HG02981 (cell line): ENCODE data around the gene CBLIF.
"Not testable (repeated sequence)": the region's sequence is repeated elsewhere in the genome, so short reads cannot be mapped to it uniquely, and the experiment has no call there.

Experiments
- ATAC-seq: cut with Tn5 transposase; IDR thresholded peaks from one replicate; pipeline ENCODE4 v1.9.1; 2021; ENCODE audit warnings: mild to moderate bottlenecking, moderate library complexity; ENCODE audit not compliant: unreplicated experiment

Gene CBLIF

GRCh38 chr11:59800390-59801025 lies 44.8 kb downstream of the CBLIF start:
- ATAC-seq: no peak

- no peak for ATAC-seq
Measured at GRCh38 chr11:59794417-59794816, 50.9 kb downstream of the CBLIF start.

GRCh38 chr11:59792507-59792906 lies 52.8 kb downstream of the CBLIF start:
- ATAC-seq: no peak

- no peak for ATAC-seq
Measured at GRCh38 chr11:59791639-59792038, 53.7 kb downstream of the CBLIF start.

- no peak for ATAC-seq
Measured at GRCh38 chr11:59787816-59788215, 57.5 kb downstream of the CBLIF start.

GRCh38 chr11:59787255-59787588 lies 58.1 kb downstream of the CBLIF start:
- no peak for ATAC-seq

- no peak for ATAC-seq
Measured at GRCh38 chr11:59785818-59786217, 59.5 kb downstream of the CBLIF start.

- ATAC-seq: not testable (repeated sequence)
Measured at GRCh38 chr11:59784441-59784840, 60.9 kb downstream of the CBLIF start.

GRCh38 chr11:59783632-59784090 lies 61.6 kb downstream of the CBLIF start:
- no peak for ATAC-seq

GRCh38 chr11:59782080-59782479 lies 63.2 kb downstream of the CBLIF start:
- no peak for ATAC-seq

- ATAC-seq: no peak
Measured at GRCh38 chr11:59779487-59779886, 65.8 kb downstream of the CBLIF start.
